Prostate gland (tissue), 2 donors: Measurements from ENCODE around the gene DNAH6.

ENCODE experiments used
- POLR2AphosphoS5 ChIP-seq: sonication (generic); formaldehyde crosslinking; IDR thresholded peaks from one replicate; pipeline ENCODE4 v1.6.1; 2017; ENCODE audit warnings: antibody characterized with exemption
- TF ChIP-seq, protein P1 (sequence below), 4 experiments: fragments of 200-600 bp in 2 of 4; fragments of 450-650 bp in 2 of 4; sonication (generic) in 2 of 4; IDR thresholded peaks; 1 replicate in 3 of 4; 2 replicates in 1 of 4; pipeline ENCODE4 v1.5.1; 2016 to 2019; ENCODE audit warnings: antibody characterized with exemption in 4 of 4, mild to moderate bottlenecking in 2 of 4, moderate library complexity in 2 of 4

DNA sequence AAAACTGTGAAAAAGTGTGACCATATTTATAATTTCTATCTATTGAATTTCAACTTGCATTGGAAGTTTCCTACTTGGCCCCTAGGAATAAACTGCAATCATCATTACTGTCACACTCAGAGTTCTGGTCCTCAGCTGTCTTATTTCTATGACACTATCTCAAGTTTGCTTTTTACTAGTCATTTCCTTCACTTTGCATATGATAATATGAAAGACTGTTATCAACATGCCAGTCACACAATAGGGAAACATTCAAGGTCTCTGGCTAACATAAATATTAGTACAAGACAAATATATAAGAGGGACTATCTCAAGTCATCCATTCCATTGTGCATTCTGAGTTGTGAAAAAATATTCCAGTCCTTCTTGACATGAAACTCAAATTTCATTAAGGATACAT, 28.7 kb downstream of the DNAH6 start:
- TF ChIP-seq, protein P1, sequence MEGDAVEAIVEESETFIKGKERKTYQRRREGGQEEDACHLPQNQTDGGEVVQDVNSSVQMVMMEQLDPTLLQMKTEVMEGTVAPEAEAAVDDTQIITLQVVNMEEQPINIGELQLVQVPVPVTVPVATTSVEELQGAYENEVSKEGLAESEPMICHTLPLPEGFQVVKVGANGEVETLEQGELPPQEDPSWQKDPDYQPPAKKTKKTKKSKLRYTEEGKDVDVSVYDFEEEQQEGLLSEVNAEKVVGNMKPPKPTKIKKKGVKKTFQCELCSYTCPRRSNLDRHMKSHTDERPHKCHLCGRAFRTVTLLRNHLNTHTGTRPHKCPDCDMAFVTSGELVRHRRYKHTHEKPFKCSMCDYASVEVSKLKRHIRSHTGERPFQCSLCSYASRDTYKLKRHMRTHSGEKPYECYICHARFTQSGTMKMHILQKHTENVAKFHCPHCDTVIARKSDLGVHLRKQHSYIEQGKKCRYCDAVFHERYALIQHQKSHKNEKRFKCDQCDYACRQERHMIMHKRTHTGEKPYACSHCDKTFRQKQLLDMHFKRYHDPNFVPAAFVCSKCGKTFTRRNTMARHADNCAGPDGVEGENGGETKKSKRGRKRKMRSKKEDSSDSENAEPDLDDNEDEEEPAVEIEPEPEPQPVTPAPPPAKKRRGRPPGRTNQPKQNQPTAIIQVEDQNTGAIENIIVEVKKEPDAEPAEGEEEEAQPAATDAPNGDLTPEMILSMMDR (IDR thresholded peaks at IDR 0.05), result no peak
- TF ChIP-seq POLR2AphosphoS5, result no peak
